HepG2 (cell line): ENCODE results near the gene KLHL35.

Source experiments
- ATF3 ChIP-seq: sonication (generic); formaldehyde crosslinking; IDR thresholded peaks from 2 replicates; pipeline ENCODE4 v1.4.0; 2020; ENCODE audit warnings: missing genetic modification reagents
- CTCF ChIP-seq: sonication (generic); formaldehyde crosslinking; IDR thresholded peaks from 2 replicates; pipeline ENCODE4 v1.5.0; 2020; ENCODE audit warnings: mild to moderate bottlenecking, missing genetic modification reagents, moderate library complexity
- PBX3 ChIP-seq: sonication (generic); formaldehyde crosslinking; IDR thresholded peaks from 2 replicates; pipeline ENCODE4 v1.8.1; 2023; ENCODE audit warnings: missing genetic modification reagents, inconsistent platforms, borderline replicate concordance
- ZBTB8A ChIP-seq: sonication (generic); formaldehyde crosslinking; IDR thresholded peaks from 2 replicates; pipeline ENCODE4 v1.4.0; 2020; ENCODE audit warnings: mild to moderate bottlenecking, low read depth, missing genetic modification reagents, borderline replicate concordance
- ZNF232 ChIP-seq: sonication (generic); formaldehyde crosslinking; IDR thresholded peaks from 2 replicates; pipeline ENCODE4 v1.4.0; 2020; ENCODE audit warnings: missing genetic modification reagents, borderline replicate concordance
- ZNF362 ChIP-seq: sonication (generic); formaldehyde crosslinking; IDR thresholded peaks from 2 replicates; pipeline ENCODE4 v1.4.0; 2020; ENCODE audit warnings: missing genetic modification reagents, mild to moderate bottlenecking, borderline replicate concordance
- ZNF749 ChIP-seq: sonication (generic); formaldehyde crosslinking; IDR thresholded peaks from 2 replicates; pipeline ENCODE4 v1.8.0; 2022; ENCODE audit warnings: mild to moderate bottlenecking, missing genetic modification reagents, moderate library complexity, borderline replicate concordance

- TF ChIP-seq ZNF232 (CRISPR knock-in tag) (no peak), PBX3 (no peak), CTCF (no peak), ZNF362 (no peak), ZBTB8A (no peak), ATF3 (CRISPR knock-in tag) (no peak), ZNF749 (CRISPR knock-in tag) (no peak)
Observed at GRCh38 chr11:75439026-75439425, 6.0 kb upstream of the KLHL35 start.
